Lower lobe of right lung (tissue), 2 donors: Measurements from ENCODE around the gene KIAA1217. TPM values are rescaled to one million over a fixed set of nuclear protein-coding genes. Genes with fewer than 3 reads are reported as not detected.

Experiments
- ATAC-seq, 2 donors: fragments of 200-7000 bp; cut with Tn5 transposase; one replicate each; pipeline ENCODE4 v1.9.1; 2020 to 2022; ENCODE audit warnings: mild to moderate bottlenecking in 2 of 2, moderate library complexity in 2 of 2
- DNase-seq: peaks from one replicate; pipeline ENCODE4 v3.0.0-alpha.2; 2020
- H3K27ac ChIP-seq: fragments of 200-600 bp; one replicate; pipeline ENCODE4 v1.8.0; 2022
- H3K27me3 ChIP-seq: fragments of 200-600 bp; one replicate; pipeline ENCODE4 v1.8.0; 2022; ENCODE audit warnings: low read depth
- H3K36me3 ChIP-seq: fragments of 200-600 bp; one replicate; pipeline ENCODE4 v1.8.0; 2022; ENCODE audit warnings: mild to moderate bottlenecking
- H3K4me1 ChIP-seq: fragments of 200-600 bp; one replicate; pipeline ENCODE4 v1.8.0; 2022
- H3K4me3 ChIP-seq: fragments of 200-600 bp; one replicate; pipeline ENCODE4 v1.8.0; 2022; ENCODE audit warnings: mild to moderate bottlenecking
- H3K9me3 ChIP-seq: fragments of 200-600 bp; one replicate; pipeline ENCODE4 v1.8.0; 2022
- CTCF ChIP-seq: fragments of 200-600 bp; IDR thresholded peaks from one replicate; pipeline ENCODE4 v1.8.0; 2022; ENCODE audit warnings: antibody characterized with exemption, mild to moderate bottlenecking
- intact Hi-C: fragments of 100-400 bp; cut with DNase I; formaldehyde crosslinking; loops from one replicate; pipeline ENCODE4 v1.11.0; 2022
- total RNA-seq: library from RNA; stranded (reverse); fragmentation: NEBNext Ultra II Directional; extraction: Animal tissue kit (Norgen Biotek cat#: 25700); gene quantifications from one replicate; pipeline ENCODE4 v1.2.1, GENCODE V29; 2021
- donor health status: DM: no; HTN: yes; CAD: no; lungs with severe emphysema.

The KIAA1217 gene
- total RNA-seq, 1 donor from 2014 or later, result 37.2 TPM

GRCh38 chr10:24427678-24428409 lies 218.9 kb downstream of the KIAA1217 start:
- no peaks in the 10 kb centered on the region for H3K27me3 ChIP-seq
- H3K9me3 ChIP-seq, result no peaks in the 10 kb centered on the region
- H3K4me1 ChIP-seq, result peaks cover 3% of the 10 kb centered on the region
- H3K36me3 ChIP-seq, result no peaks in the 10 kb centered on the region
- DNase-seq (no peak), ATAC-seq (no peak)
- H3K4me3 ChIP-seq, result no peak overlapping the region
- no peak for TF ChIP-seq CTCF
- H3K27ac ChIP-seq, result no peak overlapping the region
- intact Hi-C loops, result no loop called here

- ATAC-seq (peak in 1 of 2 donors; percentile 17), DNase-seq (no peak)
- H3K4me1 ChIP-seq, result peaks cover 3% of the 10 kb centered on the region
- H3K27me3 ChIP-seq, result no peaks in the 10 kb centered on the region
- H3K9me3 ChIP-seq, result no peaks in the 10 kb centered on the region
- no peak for TF ChIP-seq CTCF
- no peak overlapping the region for H3K4me3 ChIP-seq
- H3K36me3 ChIP-seq, result peaks cover 5% of the 10 kb centered on the region
- intact Hi-C loops, result no loop called here
- no peak overlapping the region for H3K27ac ChIP-seq
These were observed 219.5 kb downstream of the KIAA1217 start for GRCh38 chr10:24428410-24428782.

- Histone ChIP-seq H3K4me3 (no peak overlapping the region), H3K27ac (no peak overlapping the region), H3K36me3 (peaks cover 7% of the 10 kb centered on the region), H3K9me3 (no peaks in the 10 kb centered on the region), H3K4me1 (peaks cover 3% of the 10 kb centered on the region), H3K27me3 (no peaks in the 10 kb centered on the region)
- intact Hi-C loops, result no loop called here
- no peak for TF ChIP-seq CTCF
- ATAC-seq (no peak), DNase-seq (no peak)
These were observed 221.7 kb downstream of the KIAA1217 start for GRCh38 chr10:24430591-24430990.

GRCh38 chr10:24432478-24433416 lies 223.8 kb downstream of the KIAA1217 start:
- Histone ChIP-seq H3K4me3 (no peak overlapping the region), H3K9me3 (no peaks in the 10 kb centered on the region), H3K36me3 (peaks cover 7% of the 10 kb centered on the region), H3K4me1 (peaks cover 3% of the 10 kb centered on the region), H3K27me3 (no peaks in the 10 kb centered on the region), H3K27ac (no peak overlapping the region)
- intact Hi-C loops, result no loop called here
- TF ChIP-seq CTCF, result no peak
- ATAC-seq, result peak; percentile 79 to 80
- DNase-seq, result no peak

GRCh38 chr10:24433705-24434104 lies 224.8 kb downstream of the KIAA1217 start:
- H3K36me3 ChIP-seq, result peaks cover 7% of the 10 kb centered on the region
- H3K27me3 ChIP-seq, result no peaks in the 10 kb centered on the region
- ATAC-seq (no peak), DNase-seq (no peak)
- no peaks in the 10 kb centered on the region for H3K9me3 ChIP-seq
- no peak overlapping the region for H3K4me3 ChIP-seq
- TF ChIP-seq CTCF, result no peak
- peaks cover 3% of the 10 kb centered on the region for H3K4me1 ChIP-seq
- intact Hi-C loops, result no loop called here
- H3K27ac ChIP-seq, result no peak overlapping the region
